HL-60/S4 treated with phorbol 12-myristate 13-acetate at 8.2 ng/mL for 4 days and 3 days (cell line): Measurements from ENCODE around the gene PGAP2.
"Not testable (repeated sequence)": the region's sequence is repeated elsewhere in the genome, so short reads cannot be mapped to it uniquely, and the experiment has no call there.

Experiments used
- in situ Hi-C: fragments of 300-500 bp; cut with MboI; formaldehyde crosslinking; loops from 2 replicates; pipeline ENCODE4 v1.15.0; 2022; ENCODE audit warnings: low sequenced_read_pairs

PGAP2 gene

GRCh38 chr11:3854977-3855807 lies 46.8 kb downstream of the PGAP2 start, which contains the start of gene STIM1:
TSS of gene STIM1 (plus strand) at chr11:3855664. CDS start at chr11:3856271, 607 bp downstream.
- in situ Hi-C loops: loop anchor here (10.0 kb wide), 1 partner anchor 210 kb away; no protein-coding TSS in a partner anchor

GRCh38 chr11:3855808-3856491 lies 47.6 kb downstream of the PGAP2 start:
- in situ Hi-C loops: loop anchor here (10.0 kb wide), 1 partner anchor 209 kb away; no protein-coding TSS in a partner anchor

GRCh38 chr11:3856856-3857553 lies 48.6 kb downstream of the PGAP2 start:
- in situ Hi-C loops: loop anchor here (10.0 kb wide), 1 partner anchor 208 kb away; no protein-coding TSS in a partner anchor

GRCh38 chr11:3857628-3858027 lies 49.3 kb downstream of the PGAP2 start:
- in situ Hi-C loops: loop anchor here (10.0 kb wide), 1 partner anchor 207 kb away; no protein-coding TSS in a partner anchor

GRCh38 chr11:3859373-3859881 lies 51.1 kb downstream of the PGAP2 start:
- in situ Hi-C loops: loop anchor here (10.0 kb wide), 1 partner anchor 205 kb away; no protein-coding TSS in a partner anchor

GRCh38 chr11:3860375-3860774 lies 52.0 kb downstream of the PGAP2 start:
- in situ Hi-C loops: no loop called here

- in situ Hi-C loops: not testable (repeated sequence)
Measured at GRCh38 chr11:3860898-3861393, 52.6 kb downstream of the PGAP2 start.

- in situ Hi-C loops: no loop called here
Measured at GRCh38 chr11:3861683-3862082, 53.3 kb downstream of the PGAP2 start.

GRCh38 chr11:3865388-3866193 lies 57.2 kb downstream of the PGAP2 start:
- in situ Hi-C loops: no loop called here

- in situ Hi-C loops: no loop called here
Measured at GRCh38 chr11:3866206-3866605, 57.8 kb downstream of the PGAP2 start.

- in situ Hi-C loops: no loop called here
Measured at GRCh38 chr11:3866836-3867208, 58.5 kb downstream of the PGAP2 start.

- in situ Hi-C loops: no loop called here
Measured at GRCh38 chr11:3867209-3868091, 59.1 kb downstream of the PGAP2 start.

GRCh38 chr11:3873712-3874349 lies 65.5 kb downstream of the PGAP2 start:
- in situ Hi-C loops: no loop called here
